ENCODE data around the gene MYO5B.

The MYO5B gene

DNA sequence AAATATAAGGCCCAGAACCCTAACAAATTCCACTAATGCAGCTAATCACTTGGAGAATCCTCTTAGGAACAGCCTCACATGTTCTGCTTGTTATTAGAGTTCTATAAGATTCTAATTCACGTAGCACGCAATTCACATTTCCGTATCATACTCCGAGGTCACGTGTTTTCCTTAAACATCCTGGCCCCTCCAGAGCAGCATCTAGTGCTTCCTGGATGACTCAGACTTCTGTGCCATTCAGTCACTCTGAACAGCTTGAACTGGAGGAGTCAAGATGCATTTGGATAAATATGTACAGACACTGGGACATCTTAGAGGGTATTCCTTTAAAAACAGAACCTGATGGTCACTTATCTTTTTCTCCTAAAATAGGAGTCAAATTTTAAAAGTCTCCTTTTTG lies 156.5 kb downstream of the MYO5B start:
- TF ChIP-seq CTCF (IDR thresholded peaks at IDR 0.05; ENCODE audit: low read length) (no peak), EZH2 (optimal IDR thresholded peaks at IDR 0.05; ENCODE audit: low read depth, low read length) (no peak), EZH2phosphoT487 (IDR thresholded peaks at IDR 0.05; ENCODE audit: low read length) (no peak)
- no peaks in the 10 kb centered on the region for H4K20me1 ChIP-seq (ENCODE audit: insufficient read depth, low read length)
- H3K9me2 ChIP-seq (replicated peaks; ENCODE audit: insufficient read depth, low read length): no peaks in the 10 kb centered on the region
- H3K9ac ChIP-seq (ENCODE audit: low read length): no peak overlapping the region
- DNase-seq: no peak
- H3K27ac ChIP-seq (ENCODE audit: low read length): no peak overlapping the region
- no peak overlapping the region for H3K4me3 ChIP-seq (ENCODE audit: low read length)
- H3K4me1 ChIP-seq (ENCODE audit: low read length): peaks cover 12% of the 10 kb centered on the region
- H3K9me3 ChIP-seq (replicated peaks; ENCODE audit: insufficient read depth, low read length): no peaks in the 10 kb centered on the region
- H3K4me2 ChIP-seq (ENCODE audit: low read depth, low read length): no peak overlapping the region
- H3K36me3 ChIP-seq (replicated peaks; ENCODE audit: insufficient read depth, low read length): 0 out of 2 replicates have a peak, but pooled peaks cover 3% of the 10 kb centered on the region
- no peaks in the 10 kb centered on the region for H3K27me3 ChIP-seq (replicated peaks; ENCODE audit: insufficient read depth, low read length)
- peaks cover 6% of the 10 kb centered on the region; the same call in 1 of the 2 replicates for H3K79me2 ChIP-seq (ENCODE audit: low read length)
- H3F3A ChIP-seq (ENCODE audit: insufficient read depth, low read length): peaks cover 5% of the 10 kb centered on the region; the same call in 1 of the 2 replicates
- no peak overlapping the region for H2AFZ ChIP-seq (ENCODE audit: low read length)

GRCh38 chr18:50034029-50034428 lies 160.9 kb downstream of the MYO5B start:
- TF ChIP-seq CTCF (IDR thresholded peaks at IDR 0.05; ENCODE audit: low read length) (no peak), EZH2 (optimal IDR thresholded peaks at IDR 0.05; ENCODE audit: low read depth, low read length) (no peak), EZH2phosphoT487 (IDR thresholded peaks at IDR 0.05; ENCODE audit: low read length) (no peak)
- H3K4me3 ChIP-seq (ENCODE audit: low read length): no peak overlapping the region

DNA sequence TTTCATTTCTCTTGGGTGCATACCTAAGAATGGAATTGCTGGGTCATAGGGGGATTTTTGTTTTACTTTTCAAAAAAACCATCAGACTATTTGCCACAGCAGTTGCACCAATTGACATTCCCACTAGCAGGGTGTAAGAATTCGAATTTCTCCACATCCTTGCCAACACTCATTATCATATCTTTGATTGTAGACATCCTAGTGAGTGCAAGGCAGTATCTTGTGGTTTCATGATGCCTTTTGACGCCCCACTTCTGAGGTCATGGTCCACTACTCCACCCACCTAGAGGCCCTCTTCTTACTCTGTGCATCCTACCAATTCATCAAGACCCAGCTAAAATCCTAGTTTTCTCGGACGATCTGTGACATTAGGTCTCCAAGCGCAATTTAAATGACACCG lies 161.9 kb downstream of the MYO5B start:
- H3K4me3 ChIP-seq (ENCODE audit: low read length): no peak overlapping the region
- H4K20me1 ChIP-seq (ENCODE audit: insufficient read depth, low read length): no peaks in the 10 kb centered on the region
- 0 out of 2 replicates have a peak, but pooled peaks cover 3% of the 10 kb centered on the region for H3K79me2 ChIP-seq (ENCODE audit: low read length)
- peak; percentile 21 for DNase-seq
- TF ChIP-seq CTCF (IDR thresholded peaks at IDR 0.05; ENCODE audit: low read length) (no peak), EZH2 (optimal IDR thresholded peaks at IDR 0.05; ENCODE audit: low read depth, low read length) (no peak), EZH2phosphoT487 (IDR thresholded peaks at IDR 0.05; ENCODE audit: low read length) (no peak)
- H3K9ac ChIP-seq (ENCODE audit: low read length): no peak overlapping the region
- H3K9me2 ChIP-seq (replicated peaks; ENCODE audit: insufficient read depth, low read length): no peaks in the 10 kb centered on the region
- H2AFZ ChIP-seq (ENCODE audit: low read length): no peak overlapping the region
- no peaks in the 10 kb centered on the region for H3K9me3 ChIP-seq (replicated peaks; ENCODE audit: insufficient read depth, low read length)
- no peaks in the 10 kb centered on the region for H3F3A ChIP-seq (ENCODE audit: insufficient read depth, low read length)
- no peak overlapping the region; the same call in 1 of the 2 replicates for H3K27ac ChIP-seq (ENCODE audit: low read length)
- H3K27me3 ChIP-seq (replicated peaks; ENCODE audit: insufficient read depth, low read length): no peaks in the 10 kb centered on the region
- H3K4me2 ChIP-seq (ENCODE audit: low read depth, low read length): no peak overlapping the region
- peaks cover 3% of the 10 kb centered on the region; the same call in 1 of the 2 replicates for H3K36me3 ChIP-seq (replicated peaks; ENCODE audit: insufficient read depth, low read length)
- H3K4me1 ChIP-seq (ENCODE audit: low read length): peaks cover 9% of the 10 kb centered on the region

More at GRCh38 chr18:50034029-50034428, 160.9 kb downstream of the MYO5B start:
- peaks cover 3% of the 10 kb centered on the region; the same call in 1 of the 2 replicates for H3K36me3 ChIP-seq (replicated peaks; ENCODE audit: insufficient read depth, low read length)
- no peak for DNase-seq
- no peak overlapping the region for H2AFZ ChIP-seq (ENCODE audit: low read length)
- H3F3A ChIP-seq (ENCODE audit: insufficient read depth, low read length): no peaks in the 10 kb centered on the region
- no peaks in the 10 kb centered on the region for H4K20me1 ChIP-seq (ENCODE audit: insufficient read depth, low read length)
- 0 out of 2 replicates have a peak, but pooled peaks cover 3% of the 10 kb centered on the region for H3K79me2 ChIP-seq (ENCODE audit: low read length)
- H3K4me1 ChIP-seq (ENCODE audit: low read length): peaks cover 9% of the 10 kb centered on the region
- H3K4me2 ChIP-seq (ENCODE audit: low read depth, low read length): no peak overlapping the region
- no peak overlapping the region for H3K27ac ChIP-seq (ENCODE audit: low read length)
- H3K9ac ChIP-seq (ENCODE audit: low read length): no peak overlapping the region
- H3K9me3 ChIP-seq (replicated peaks; ENCODE audit: insufficient read depth, low read length): no peaks in the 10 kb centered on the region
- H3K9me2 ChIP-seq (replicated peaks; ENCODE audit: insufficient read depth, low read length): no peaks in the 10 kb centered on the region
- H3K27me3 ChIP-seq (replicated peaks; ENCODE audit: insufficient read depth, low read length): no peaks in the 10 kb centered on the region
